ENCODE data around the gene FARSA. TPM values are rescaled to one million over a fixed set of nuclear protein-coding genes. Genes with fewer than 3 reads are reported as not detected.

Gene FARSA
- total and polyA plus RNA-seq, 2 donors (not counting 3 experiments of a cell fraction or from before 2014, with no cell fraction given) = 51.8 to 77.4 TPM

DNA sequence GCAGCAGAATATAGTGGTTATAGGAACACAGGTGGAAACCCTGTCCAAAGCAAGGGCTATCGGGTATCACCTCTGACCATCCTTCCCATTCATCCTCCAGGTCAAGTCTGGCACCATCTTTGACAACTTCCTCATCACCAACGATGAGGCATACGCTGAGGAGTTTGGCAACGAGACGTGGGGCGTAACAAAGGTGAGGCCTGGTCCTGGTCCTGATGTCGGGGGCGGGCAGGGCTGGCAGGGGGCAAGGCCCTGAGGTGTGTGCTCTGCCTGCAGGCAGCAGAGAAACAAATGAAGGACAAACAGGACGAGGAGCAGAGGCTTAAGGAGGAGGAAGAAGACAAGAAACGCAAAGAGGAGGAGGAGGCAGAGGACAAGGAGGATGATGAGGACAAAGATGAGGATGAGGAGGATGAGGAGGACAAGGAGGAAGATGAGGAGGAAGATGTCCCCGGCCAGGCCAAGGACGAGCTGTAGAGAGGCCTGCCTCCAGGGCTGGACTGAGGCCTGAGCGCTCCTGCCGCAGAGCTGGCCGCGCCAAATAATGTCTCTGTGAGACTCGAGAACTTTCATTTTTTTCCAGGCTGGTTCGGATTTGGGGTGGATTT is 10.0 kb upstream of the FARSA start:
- H3K4me2 ChIP-seq (ENCODE audit: insufficient read depth, low read length) = no peak overlapping the region
- ChIA-PET POLR2A (interaction anchor here (0.7 kb wide), 2 partner anchors 13 to 22 kb away, joined by 3 to 7 read pairs; no protein-coding TSS in a partner anchor), CTCF (no interaction called here)
- no peaks in the 10 kb centered on the region for H3K9me1 ChIP-seq (replicated peaks; ENCODE audit: control insufficient read depth, extremely low read depth, insufficient read depth, low read length)
- dilution Hi-C loops (cut with MboI; ENCODE audit: extremely low pct_ligation_motif_present, low sequenced_read_pairs) (no loop called here), intact Hi-C loops (cut with micrococcal nuclease) (no loop called here)
- H3K27me3 ChIP-seq (ENCODE audit: control insufficient read depth in 2 of 2, insufficient read depth in 2 of 2, low read length in 2 of 2) = no peaks in the 10 kb centered on the region
- H3K4me3 ChIP-seq (replicated peaks in 1 of 3; ENCODE audit: insufficient read depth in 1 of 3, low read depth in 1 of 3, low read length in 3 of 3) = no peak overlapping the region
- peaks cover 64% of the 10 kb centered on the region for H3K79me2 ChIP-seq (ENCODE audit: control insufficient read depth, insufficient read depth, low read length)
- no peaks in the 10 kb centered on the region for H3K9me3 ChIP-seq (replicated peaks; ENCODE audit: control insufficient read depth, insufficient read depth, low read length)
- no peak for DNase-seq (ENCODE audit: low read depth, low spot score)
- no peak for FAIRE-seq
- TF ChIP-seq GATA2 (IDR thresholded peaks at IDR 0.05; ENCODE audit: insufficient read depth, insufficient read length, low read depth, low read length) (no peak), MYC (IDR thresholded peaks at IDR 0.05; ENCODE audit: low read depth, low read length) (no peak), EZH2 (IDR thresholded peaks at IDR 0.05; ENCODE audit: borderline replicate concordance, low read depth, low read length, severe bottlenecking) (no peak), POLR2AphosphoS5 (IDR thresholded peaks at IDR 0.05; ENCODE audit: insufficient read depth, low read depth, low read length) (no peak), POLR2A (IDR thresholded peaks at IDR 0.05; ENCODE audit: low read depth, low read length) (no peak), MAX (IDR thresholded peaks at IDR 0.05; ENCODE audit: insufficient read depth, insufficient read length) (no peak), JUN (IDR thresholded peaks at IDR 0.05; ENCODE audit: borderline replicate concordance, insufficient read depth, insufficient read length, low read depth) (no peak), FOS (IDR thresholded peaks at IDR 0.05; ENCODE audit: borderline replicate concordance, insufficient read depth, low read length) (no peak)
- TF ChIP-seq, protein P1, sequence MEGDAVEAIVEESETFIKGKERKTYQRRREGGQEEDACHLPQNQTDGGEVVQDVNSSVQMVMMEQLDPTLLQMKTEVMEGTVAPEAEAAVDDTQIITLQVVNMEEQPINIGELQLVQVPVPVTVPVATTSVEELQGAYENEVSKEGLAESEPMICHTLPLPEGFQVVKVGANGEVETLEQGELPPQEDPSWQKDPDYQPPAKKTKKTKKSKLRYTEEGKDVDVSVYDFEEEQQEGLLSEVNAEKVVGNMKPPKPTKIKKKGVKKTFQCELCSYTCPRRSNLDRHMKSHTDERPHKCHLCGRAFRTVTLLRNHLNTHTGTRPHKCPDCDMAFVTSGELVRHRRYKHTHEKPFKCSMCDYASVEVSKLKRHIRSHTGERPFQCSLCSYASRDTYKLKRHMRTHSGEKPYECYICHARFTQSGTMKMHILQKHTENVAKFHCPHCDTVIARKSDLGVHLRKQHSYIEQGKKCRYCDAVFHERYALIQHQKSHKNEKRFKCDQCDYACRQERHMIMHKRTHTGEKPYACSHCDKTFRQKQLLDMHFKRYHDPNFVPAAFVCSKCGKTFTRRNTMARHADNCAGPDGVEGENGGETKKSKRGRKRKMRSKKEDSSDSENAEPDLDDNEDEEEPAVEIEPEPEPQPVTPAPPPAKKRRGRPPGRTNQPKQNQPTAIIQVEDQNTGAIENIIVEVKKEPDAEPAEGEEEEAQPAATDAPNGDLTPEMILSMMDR (IDR thresholded peaks at IDR 0.05; ENCODE audit: extremely low read depth in 1 of 2, insufficient read depth in 1 of 2, low read depth in 1 of 2, low read length in 2 of 2) = no peak
- BruUV-seq (replicated peaks) = no TSS peak
- H3K27ac ChIP-seq (ENCODE audit: insufficient read depth, low read depth, low read length) = no peak overlapping the region
- H2AFZ ChIP-seq (ENCODE audit: low read depth, low read length) = no peak overlapping the region
- peaks cover 25 to 55% of the 10 kb centered on the region in 2 experiments for H3K36me3 ChIP-seq (ENCODE audit: control insufficient read depth in 2 of 2, extremely low read depth in 1 of 2, insufficient read depth in 2 of 2, low read length in 2 of 2)
- H3K9ac ChIP-seq (replicated peaks; ENCODE audit: extremely low read depth, insufficient read depth, low read length) = no peak overlapping the region
- H4K20me1 ChIP-seq (replicated peaks; ENCODE audit: control insufficient read depth, extremely low read depth, insufficient read depth, low read length) = no peaks in the 10 kb centered on the region
- peaks cover 27% of the 10 kb centered on the region for H3K4me1 ChIP-seq (ENCODE audit: control insufficient read depth, extremely low read depth, insufficient read depth, low read length)

All from endothelial cell of umbilical vein (primary cell).